RWPE2 (cell line): Measurements from ENCODE around the gene UVRAG.

ENCODE experiments used
- ATAC-seq: fragments of 200-7000 bp; cut with Tn5 transposase; 3 replicates; pipeline ENCODE4 v1.9.1; 2021; ENCODE audit warnings: low read depth
- DNase-seq: peaks from one replicate; pipeline ENCODE4 v3.0.0-alpha.2; 2020; ENCODE audit warnings: low spot score
- H3K27ac ChIP-seq: fragments of 450-650 bp; 2 replicates; pipeline ENCODE4 v1.5.1; 2017; ENCODE audit warnings: mild to moderate bottlenecking; ENCODE audit not compliant: poor library complexity, severe bottlenecking
- H3K27me3 ChIP-seq: fragments of 250-450 bp; sonication (Bioruptor Pico); 2 replicates; pipeline ENCODE4 v1.5.1; 2021; ENCODE audit warnings: mild to moderate bottlenecking, moderate library complexity; ENCODE audit not compliant: insufficient read depth, poor library complexity, severe bottlenecking
- H3K36me3 ChIP-seq: fragments of 250-450 bp; sonication (Bioruptor Pico); 2 replicates; pipeline ENCODE4 v1.5.1; 2020; ENCODE audit warnings: low read depth, mild to moderate bottlenecking, moderate library complexity
- H3K4me1 ChIP-seq: fragments of 250-450 bp; sonication (Bioruptor Pico); 2 replicates; pipeline ENCODE4 v1.5.1; 2021; ENCODE audit warnings: mild to moderate bottlenecking, moderate library complexity; ENCODE audit not compliant: insufficient read depth, poor library complexity, severe bottlenecking
- H3K4me3 ChIP-seq: fragments of 250-450 bp; sonication (Bioruptor Pico); 2 replicates; pipeline ENCODE4 v1.5.1; 2021; ENCODE audit warnings: mild to moderate bottlenecking, moderate library complexity; ENCODE audit not compliant: severe bottlenecking
- H3K9me3 ChIP-seq: fragments of 250-450 bp; sonication (Bioruptor Pico); 2 replicates; pipeline ENCODE4 v1.5.1; 2021; ENCODE audit warnings: mild to moderate bottlenecking, moderate library complexity; ENCODE audit not compliant: severe bottlenecking
- CTCF ChIP-seq: fragments of 450-650 bp; IDR thresholded peaks from one replicate; pipeline ENCODE4 v1.5.1; 2017; ENCODE audit warnings: mild to moderate bottlenecking, moderate library complexity; ENCODE audit not compliant: poor library complexity, severe bottlenecking

The UVRAG gene

GRCh38 chr11:76088511-76088910 lies 273.5 kb downstream of the UVRAG start:
- Histone ChIP-seq H3K4me3 (no peak overlapping the region), H3K36me3 (no peaks in the 10 kb centered on the region), H3K4me1 (no peaks in the 10 kb centered on the region), H3K9me3 (no peaks in the 10 kb centered on the region), H3K27ac (no peak overlapping the region), H3K27me3 (no peaks in the 10 kb centered on the region)
- TF ChIP-seq CTCF: no peak
- no peak for ATAC-seq
- DNase-seq: no peak

- no peaks in the 10 kb centered on the region for H3K36me3 ChIP-seq
- TF ChIP-seq CTCF: no peak
- DNase-seq (no peak), ATAC-seq (no peak)
- H3K4me3 ChIP-seq: no peak overlapping the region
- no peaks in the 10 kb centered on the region for H3K27me3 ChIP-seq
- no peaks in the 10 kb centered on the region for H3K4me1 ChIP-seq
- no peaks in the 10 kb centered on the region for H3K9me3 ChIP-seq
- H3K27ac ChIP-seq: no peak overlapping the region
Observed at GRCh38 chr11:76090174-76090573, 275.2 kb downstream of the UVRAG start.

- H3K36me3 ChIP-seq: no peaks in the 10 kb centered on the region
- no peaks in the 10 kb centered on the region for H3K4me1 ChIP-seq
- H3K27me3 ChIP-seq: no peaks in the 10 kb centered on the region
- H3K9me3 ChIP-seq: no peaks in the 10 kb centered on the region
- ATAC-seq: no peak
- DNase-seq: no peak
- H3K27ac ChIP-seq: no peak overlapping the region
- TF ChIP-seq CTCF: no peak
- no peak overlapping the region for H3K4me3 ChIP-seq
Observed at GRCh38 chr11:76090821-76091220, 275.8 kb downstream of the UVRAG start.

GRCh38 chr11:76094740-76095139 lies 279.7 kb downstream of the UVRAG start:
- H3K36me3 ChIP-seq: no peaks in the 10 kb centered on the region
- H3K27ac ChIP-seq: no peak overlapping the region
- no peak overlapping the region for H3K4me3 ChIP-seq
- no peaks in the 10 kb centered on the region for H3K4me1 ChIP-seq
- no peaks in the 10 kb centered on the region for H3K27me3 ChIP-seq
- no peaks in the 10 kb centered on the region for H3K9me3 ChIP-seq
- TF ChIP-seq CTCF: no peak
- ATAC-seq (no peak), DNase-seq (no peak)

GRCh38 chr11:76095891-76096290 lies 280.9 kb downstream of the UVRAG start:
- H3K27me3 ChIP-seq: no peaks in the 10 kb centered on the region
- no peaks in the 10 kb centered on the region for H3K4me1 ChIP-seq
- no peak overlapping the region for H3K4me3 ChIP-seq
- DNase-seq (no peak), ATAC-seq (no peak)
- H3K36me3 ChIP-seq: no peaks in the 10 kb centered on the region
- no peak overlapping the region for H3K27ac ChIP-seq
- TF ChIP-seq CTCF: no peak
- H3K9me3 ChIP-seq: no peaks in the 10 kb centered on the region
